ENCODE data around the gene HCN2. TPM values are rescaled to one million over a fixed set of nuclear protein-coding genes. Genes with fewer than 3 reads are reported as not detected.

Gene HCN2
- total and polyA plus RNA-seq, 3 donors from 2014 or later, result 5.5 to 12.4 (median 6.6) TPM

DNA sequence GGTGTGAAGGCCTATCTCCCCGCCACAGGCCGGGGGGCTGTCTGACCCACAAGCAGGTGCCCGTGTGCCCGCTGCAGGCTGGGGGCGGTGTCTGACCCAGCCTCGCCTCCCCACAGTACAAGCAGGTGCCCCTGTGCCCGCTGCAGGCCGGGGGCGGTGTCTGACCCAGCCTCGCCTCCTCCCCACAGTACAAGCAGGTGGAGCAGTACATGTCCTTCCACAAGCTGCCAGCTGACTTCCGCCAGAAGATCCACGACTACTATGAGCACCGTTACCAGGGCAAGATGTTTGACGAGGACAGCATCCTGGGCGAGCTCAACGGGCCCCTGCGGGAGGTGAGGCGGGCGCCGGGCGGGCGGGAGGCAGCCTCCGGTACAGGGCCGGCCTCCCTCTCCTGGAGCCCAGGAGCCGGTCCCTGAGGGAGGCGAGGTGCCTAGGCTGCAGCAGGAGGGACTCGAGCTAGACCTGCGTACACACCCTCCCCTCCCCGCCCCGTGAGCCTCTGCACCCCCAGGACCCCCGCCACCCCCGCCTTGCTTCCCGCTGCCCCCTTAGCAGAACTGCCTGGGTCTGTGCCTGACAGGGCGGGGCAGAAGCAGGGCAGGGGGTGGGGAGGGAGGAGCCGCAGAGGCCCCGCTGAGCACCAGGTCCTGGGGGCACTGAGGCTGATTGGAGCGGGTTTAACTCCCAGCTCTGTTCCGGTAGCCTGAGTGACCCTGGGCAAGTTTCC, 20.6 kb downstream of the HCN2 start:
- TF ChIP-seq POLR2A (IDR thresholded peaks at IDR 0.05), result no peak
- TF ChIP-seq, protein P1, sequence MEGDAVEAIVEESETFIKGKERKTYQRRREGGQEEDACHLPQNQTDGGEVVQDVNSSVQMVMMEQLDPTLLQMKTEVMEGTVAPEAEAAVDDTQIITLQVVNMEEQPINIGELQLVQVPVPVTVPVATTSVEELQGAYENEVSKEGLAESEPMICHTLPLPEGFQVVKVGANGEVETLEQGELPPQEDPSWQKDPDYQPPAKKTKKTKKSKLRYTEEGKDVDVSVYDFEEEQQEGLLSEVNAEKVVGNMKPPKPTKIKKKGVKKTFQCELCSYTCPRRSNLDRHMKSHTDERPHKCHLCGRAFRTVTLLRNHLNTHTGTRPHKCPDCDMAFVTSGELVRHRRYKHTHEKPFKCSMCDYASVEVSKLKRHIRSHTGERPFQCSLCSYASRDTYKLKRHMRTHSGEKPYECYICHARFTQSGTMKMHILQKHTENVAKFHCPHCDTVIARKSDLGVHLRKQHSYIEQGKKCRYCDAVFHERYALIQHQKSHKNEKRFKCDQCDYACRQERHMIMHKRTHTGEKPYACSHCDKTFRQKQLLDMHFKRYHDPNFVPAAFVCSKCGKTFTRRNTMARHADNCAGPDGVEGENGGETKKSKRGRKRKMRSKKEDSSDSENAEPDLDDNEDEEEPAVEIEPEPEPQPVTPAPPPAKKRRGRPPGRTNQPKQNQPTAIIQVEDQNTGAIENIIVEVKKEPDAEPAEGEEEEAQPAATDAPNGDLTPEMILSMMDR (IDR thresholded peaks at IDR 0.05), result no peak
- intact Hi-C loops (cut with DNase I; ENCODE audit: low total_unique reads), result no loop called here
- DNase-seq, result peak; percentile 44
- Histone ChIP-seq H3K4me1 (peaks cover 17% of the 10 kb centered on the region), H3K4me3 (no peak overlapping the region), H3K27me3 (no peaks in the 10 kb centered on the region), H3K27ac (peak overlapping the region in 1 of 2 donors; percentile 63), H3K9me3 (no peaks in the 10 kb centered on the region), H3K36me3 (ENCODE audit: low read depth, missing control alignments) (no peaks in the 10 kb centered on the region)
- 34 to 36% methylated on average over 11 to 38 of the region's 38 CpGs for WGBS, 2 donors

DNA sequence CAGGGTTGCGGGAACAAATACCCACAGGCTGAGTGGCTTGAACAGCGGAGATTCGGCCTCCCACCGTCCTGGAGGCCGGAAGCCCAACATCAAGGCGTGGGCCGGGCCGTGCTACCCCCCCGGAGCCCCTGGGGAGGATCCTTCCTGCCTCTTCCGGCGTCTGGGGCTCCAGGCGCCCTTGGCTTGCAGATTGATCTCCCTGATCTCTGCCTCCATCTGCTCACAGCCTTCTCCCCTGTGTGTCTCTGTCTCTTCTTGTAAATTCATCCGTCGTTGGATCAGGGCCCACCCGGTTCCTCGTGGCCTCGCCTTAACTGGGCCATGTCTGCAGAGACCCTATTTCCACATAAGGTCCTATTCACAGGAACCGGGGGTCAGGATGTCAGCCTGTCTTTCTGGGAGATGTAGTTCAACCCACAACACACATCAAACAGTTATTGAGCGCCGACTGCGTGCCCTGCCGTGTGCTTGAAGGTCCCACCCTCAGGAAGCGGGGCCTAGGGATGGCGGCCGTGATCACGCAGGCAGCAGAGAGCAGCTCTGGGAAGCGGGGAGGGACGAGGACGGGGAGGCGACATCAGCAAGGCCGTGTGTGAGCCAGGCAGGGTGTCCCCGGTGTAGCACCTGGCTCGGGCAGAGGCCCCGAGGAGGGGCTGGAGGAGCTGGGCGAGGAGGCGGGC, 21.3 kb downstream of the HCN2 start:
- TF ChIP-seq POLR2A (IDR thresholded peaks at IDR 0.05), result no peak
- TF ChIP-seq, protein P1 (IDR thresholded peaks at IDR 0.05), result no peak
- no peaks in the 10 kb centered on the region for H3K9me3 ChIP-seq
- peaks cover 17% of the 10 kb centered on the region for H3K4me1 ChIP-seq
- peak overlapping the region in 1 of 2 donors; percentile 63 for H3K27ac ChIP-seq
- WGBS, 2 donors, result 26 to 36% methylated on average over 23 to 36 of the region's 36 CpGs
- H3K36me3 ChIP-seq (ENCODE audit: low read depth, missing control alignments), result no peaks in the 10 kb centered on the region
- no peak overlapping the region for H3K4me3 ChIP-seq
- H3K27me3 ChIP-seq, result no peaks in the 10 kb centered on the region
- peak; percentile 67 for DNase-seq
- intact Hi-C loops (cut with DNase I; ENCODE audit: low total_unique reads), result no loop called here

DNA sequence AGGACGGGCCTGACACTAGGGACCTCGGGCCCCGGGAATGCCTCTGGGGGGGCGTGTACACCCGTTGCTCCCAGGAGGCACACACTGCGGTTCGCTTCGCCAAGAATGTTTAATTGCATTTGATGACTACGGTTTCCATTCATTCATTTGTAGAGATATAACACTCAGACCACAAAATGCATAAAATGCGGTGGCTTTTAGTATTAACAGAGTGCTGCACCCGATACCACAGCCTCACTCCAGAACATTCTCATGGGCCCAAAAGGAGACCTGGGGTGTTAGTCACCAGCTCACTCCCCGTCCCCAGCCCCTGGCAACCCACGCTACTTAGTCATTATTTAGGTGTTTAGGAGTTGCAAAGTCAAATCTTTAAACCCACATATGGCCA, 21.8 kb downstream of the HCN2 start:
- no peaks in the 10 kb centered on the region for H3K36me3 ChIP-seq (ENCODE audit: low read depth, missing control alignments)
- peak overlapping the region in 1 of 2 donors; percentile 63 for H3K27ac ChIP-seq
- WGBS, 2 donors, result 57 to 60% methylated on average over 13 of the region's 13 CpGs

DNA sequence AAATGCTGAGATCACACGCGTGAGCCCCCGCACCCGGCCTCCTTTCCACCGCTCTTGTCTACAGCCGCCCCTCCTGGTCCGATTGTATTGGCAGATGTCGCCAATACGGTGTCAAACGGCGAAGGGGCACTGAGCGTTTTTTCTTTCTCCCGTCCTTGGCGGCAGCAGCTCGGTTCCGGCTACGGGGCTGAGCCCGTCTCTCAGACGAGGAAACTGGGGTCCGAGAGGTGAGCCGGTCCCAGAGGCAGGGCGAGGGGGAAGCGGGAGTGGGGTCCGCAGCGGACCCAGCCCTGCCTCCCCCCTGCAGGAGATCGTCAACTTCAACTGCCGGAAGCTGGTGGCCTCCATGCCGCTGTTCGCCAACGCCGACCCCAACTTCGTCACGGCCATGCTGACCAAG, 23.3 kb downstream of the HCN2 start:
- Histone ChIP-seq H3K27ac (no peak overlapping the region), H3K27me3 (no peaks in the 10 kb centered on the region), H3K9me3 (no peaks in the 10 kb centered on the region), H3K4me3 (no peak overlapping the region), H3K36me3 (ENCODE audit: low read depth, missing control alignments) (no peaks in the 10 kb centered on the region), H3K4me1 (peaks cover 17% of the 10 kb centered on the region)
- no peak for DNase-seq
- intact Hi-C loops (cut with DNase I; ENCODE audit: low total_unique reads), result no loop called here
- TF ChIP-seq, protein P1 (IDR thresholded peaks at IDR 0.05), result no peak
- no peak for TF ChIP-seq POLR2A (IDR thresholded peaks at IDR 0.05)
- WGBS, 2 donors, result 72 to 78% methylated on average over 33 of the region's 33 CpGs

More for the DNA sequence above, 21.8 kb downstream of the HCN2 start:
- intact Hi-C loops (cut with DNase I; ENCODE audit: low total_unique reads), result no loop called here
- DNase-seq, result no peak
- TF ChIP-seq, protein P1 (IDR thresholded peaks at IDR 0.05), result no peak
- TF ChIP-seq POLR2A (IDR thresholded peaks at IDR 0.05), result no peak
- no peaks in the 10 kb centered on the region for H3K27me3 ChIP-seq
- no peaks in the 10 kb centered on the region for H3K9me3 ChIP-seq
- no peak overlapping the region for H3K4me3 ChIP-seq
- peaks cover 17% of the 10 kb centered on the region for H3K4me1 ChIP-seq
